HG03378 (cell line): ENCODE results near the gene OPA3.
A peak's percentile ranks its signal among the peaks of the same experiment; 100 is the strongest.

Experiments used
- ATAC-seq: cut with Tn5 transposase; IDR thresholded peaks from one replicate; pipeline ENCODE4 v1.9.1; 2021; ENCODE audit warnings: mild to moderate bottlenecking, moderate library complexity; ENCODE audit not compliant: unreplicated experiment

Gene OPA3

GRCh38 chr19:45505996-45506245, 78.7 kb downstream of the OPA3 start:
- no peak for ATAC-seq

- no peak for ATAC-seq
Observed at GRCh38 chr19:45505151-45505995, 79.2 kb downstream of the OPA3 start.

GRCh38 chr19:45503909-45504308, 80.7 kb downstream of the OPA3 start:
- no peak for ATAC-seq

- no peak for ATAC-seq
Observed at GRCh38 chr19:45502111-45502510, 82.5 kb downstream of the OPA3 start.

- no peak for ATAC-seq
Observed at GRCh38 chr19:45501730-45502014, 82.9 kb downstream of the OPA3 start.

- ATAC-seq: no peak
Observed at GRCh38 chr19:45500918-45501729, 83.5 kb downstream of the OPA3 start.

- ATAC-seq: no peak
Observed at GRCh38 chr19:45499196-45500180, 85.1 kb downstream of the OPA3 start.

- ATAC-seq: no peak
Observed at GRCh38 chr19:45498411-45499195, 86.0 kb downstream of the OPA3 start, which contains the start of gene PPM1N. Gene PPM1N (plus strand): TSS chr19:45498443. CDS start chr19:45498473, 30 bp downstream.

GRCh38 chr19:45497791-45498190, 86.8 kb downstream of the OPA3 start:
- no peak for ATAC-seq

GRCh38 chr19:45496349-45496953, 88.2 kb downstream of the OPA3 start:
- no peak for ATAC-seq

- ATAC-seq: no peak
Observed at GRCh38 chr19:45495178-45495577, 89.4 kb downstream of the OPA3 start.

GRCh38 chr19:45494261-45494916, 90.2 kb downstream of the OPA3 start:
- ATAC-seq: no peak

GRCh38 chr19:45492627-45493470, 91.8 kb downstream of the OPA3 start:
- no peak for ATAC-seq

- no peak for ATAC-seq
Observed at GRCh38 chr19:45492137-45492626, 92.4 kb downstream of the OPA3 start.

GRCh38 chr19:45489216-45489855, 95.3 kb downstream of the OPA3 start:
- ATAC-seq: no peak

- ATAC-seq: no peak
Observed at GRCh38 chr19:45488708-45489107, 95.9 kb downstream of the OPA3 start.

- peak; percentile 88 for ATAC-seq
Observed at GRCh38 chr19:45485305-45486077, 99.1 kb downstream of the OPA3 start.
